Stimulated activated CD4-positive, alpha-beta T cell treated with anti-CD3 and anti-CD28 coated beads, Interleukin-1b, Interleukin-23, amount 100 ng/mL, for 24 hours (primary cell): Measurements from ENCODE around the gene KRT31.

ENCODE experiments used
- DNase-seq, 4 experiments: peaks; one replicate each; pipeline ENCODE4 v3.0.0-alpha.2; 2020; ENCODE audit warnings: low read depth in 4 of 4, low spot score in 1 of 4

The KRT31 gene

GRCh38 chr17:41345992-41346391 is 51.4 kb downstream of the KRT31 start:
- no peak for DNase-seq
